SKM-1 treated with dmso at 0.1 percent for 144 hours (cell line): ENCODE measurements around the gene THSD7A.

ENCODE experiments used
- DNase-seq: peaks from one replicate; lab custom pipeline; 2025; ENCODE audit not compliant: unreplicated experiment; lab: John Stamatoyannopoulos, UW

THSD7A gene

DNA sequence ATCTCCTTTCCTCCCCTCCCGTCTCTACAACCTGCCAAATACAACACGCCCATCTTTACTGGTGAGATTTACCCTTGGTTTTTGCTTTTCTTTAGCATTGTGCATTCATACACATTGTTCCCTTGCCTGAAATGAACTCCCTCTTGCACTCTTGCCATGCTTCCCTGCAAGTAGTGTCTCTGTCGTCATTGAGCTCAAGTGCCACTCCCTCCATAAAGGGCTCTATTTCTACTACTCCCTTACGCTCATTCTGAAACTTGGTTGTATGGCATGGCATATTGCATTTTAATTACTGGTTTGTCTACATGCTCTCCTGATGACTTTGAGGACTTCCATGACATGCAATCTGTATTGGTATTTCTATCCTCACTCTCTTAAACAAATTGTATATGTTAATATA, 242.7 kb downstream of the THSD7A start:
- DNase-seq: no peak

DNA sequence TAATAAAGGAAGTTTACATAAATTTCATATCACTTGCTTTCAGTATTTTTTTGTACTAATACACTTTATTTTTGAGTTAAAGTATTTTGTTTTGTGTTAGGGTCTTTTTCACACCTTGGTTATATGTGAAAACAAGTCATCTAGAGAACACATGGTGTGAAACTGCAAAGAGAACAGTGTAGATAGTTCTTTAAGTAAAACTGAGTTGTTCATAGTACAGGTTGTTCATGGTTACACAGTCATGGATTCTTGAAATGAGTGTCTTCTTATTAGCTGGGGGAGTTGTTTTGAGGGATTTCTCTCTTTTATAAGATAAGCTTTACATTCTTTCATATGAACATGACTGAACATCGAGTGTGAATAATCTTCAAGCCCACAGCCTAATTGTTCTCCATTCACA, 244.2 kb downstream of the THSD7A start:
- no peak for DNase-seq

DNA sequence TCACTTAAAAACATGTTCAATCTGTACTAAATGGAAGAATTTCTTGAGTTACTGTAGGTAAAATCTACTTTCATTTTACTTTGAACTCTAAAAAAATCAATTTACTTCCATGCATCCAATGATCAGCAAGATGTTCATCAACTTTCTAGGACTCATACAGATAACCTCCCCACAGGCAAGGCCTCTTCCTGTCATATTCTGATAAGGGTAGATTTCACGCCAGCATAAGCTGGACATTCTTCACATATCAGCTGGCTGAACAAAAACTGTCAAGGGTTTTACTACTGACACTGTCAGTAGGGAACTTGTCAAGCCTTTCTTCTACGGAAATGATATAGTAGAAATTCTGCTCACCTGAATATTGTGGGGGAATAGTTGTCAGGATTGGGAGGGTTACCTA, 244.9 kb downstream of the THSD7A start:
- DNase-seq: no peak

DNA sequence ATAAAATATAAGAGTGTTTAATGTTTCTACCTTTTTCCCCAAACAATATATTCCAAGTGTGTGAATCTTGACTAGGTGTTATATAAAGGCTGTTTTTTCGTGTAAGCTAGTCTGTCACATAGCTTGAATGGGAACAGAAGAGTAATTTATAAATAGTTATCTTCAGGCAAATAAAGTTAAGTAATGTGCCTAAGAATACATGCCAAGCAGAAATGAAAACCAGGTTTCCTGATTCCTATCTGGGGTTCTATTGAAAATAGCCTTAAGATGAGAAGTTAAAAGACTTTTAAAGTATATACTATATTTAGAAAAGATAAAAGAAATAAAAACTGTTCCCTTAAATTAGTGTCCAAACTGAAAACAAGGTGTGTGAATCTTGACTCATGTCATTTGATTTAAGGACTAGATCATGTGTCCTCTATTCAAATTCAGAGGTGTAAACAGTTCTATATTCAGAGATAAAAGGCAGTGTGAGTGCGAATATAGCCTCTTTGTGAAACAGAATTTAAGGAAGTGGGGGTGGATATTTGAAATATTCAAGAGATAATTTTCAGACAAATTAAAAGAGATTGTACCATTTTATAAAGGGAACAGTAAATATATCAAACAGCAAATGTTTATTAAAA, 247.5 kb downstream of the THSD7A start:
- no peak for DNase-seq

DNA sequence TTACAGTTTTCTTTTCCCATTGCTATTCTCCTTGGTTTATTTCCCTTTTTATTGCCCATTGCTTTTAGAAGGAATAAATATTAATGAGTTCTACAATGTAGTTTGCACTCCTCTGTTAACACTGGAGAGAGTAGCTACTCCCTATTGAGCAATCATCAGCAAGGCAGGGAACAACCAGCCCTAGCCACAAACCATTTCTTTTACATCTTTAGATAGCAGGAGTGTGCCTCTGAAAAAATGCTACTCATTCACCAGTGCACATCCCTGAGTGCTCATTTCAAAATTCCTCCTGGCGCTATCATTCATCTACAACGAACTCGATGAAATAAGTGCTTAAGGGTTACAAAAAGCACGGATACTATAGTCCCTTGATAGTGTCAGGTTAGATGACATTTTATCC, 252.9 kb downstream of the THSD7A start:
- DNase-seq: no peak

DNA sequence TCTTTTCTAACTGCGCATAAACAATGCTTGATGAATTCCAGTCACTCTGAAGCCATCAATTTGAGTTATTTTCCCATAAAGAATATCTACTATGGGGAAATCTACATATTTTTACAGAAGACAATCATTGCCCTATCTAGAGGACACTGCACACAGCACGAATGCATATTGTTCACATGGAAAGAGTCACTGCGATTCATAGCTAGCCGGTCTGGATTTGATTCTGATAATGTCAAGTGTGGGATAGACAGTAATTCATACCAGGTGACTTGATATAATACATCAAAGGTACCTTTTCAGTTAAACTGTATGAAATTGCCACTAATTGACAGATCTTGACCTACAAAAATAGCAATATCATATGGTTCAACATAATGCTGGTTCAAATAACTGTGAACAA, 255.7 kb downstream of the THSD7A start:
- no peak for DNase-seq

DNA sequence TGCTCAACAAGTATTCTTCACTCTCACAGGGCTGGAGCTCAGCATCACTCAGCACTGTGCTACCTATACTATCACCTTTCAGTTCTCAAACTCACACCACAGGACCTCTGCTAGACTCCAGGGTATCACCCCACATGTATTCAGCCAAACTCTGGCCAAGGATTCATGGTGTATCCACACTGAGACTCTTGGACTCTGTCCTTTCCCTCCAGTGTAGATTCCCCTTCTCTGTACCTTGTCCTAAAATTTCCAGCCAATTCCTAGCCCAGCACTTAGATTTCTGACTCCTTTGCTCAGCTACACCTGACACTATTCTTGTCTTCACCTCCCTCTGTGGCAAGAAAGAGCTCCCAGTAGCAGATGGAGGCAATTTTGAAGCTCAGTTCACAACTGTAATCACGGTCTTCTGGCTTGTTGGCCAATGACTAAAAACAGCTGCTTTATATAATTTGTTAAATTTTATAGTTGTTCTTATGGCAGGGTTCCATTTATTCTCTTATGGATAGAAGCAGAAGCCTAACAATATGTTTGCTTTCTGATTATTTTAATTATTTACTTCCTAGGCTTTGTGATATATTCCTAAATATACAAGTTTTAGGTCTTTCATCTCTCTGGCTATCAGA, 258.8 kb downstream of the THSD7A start:
- DNase-seq: no peak

DNA sequence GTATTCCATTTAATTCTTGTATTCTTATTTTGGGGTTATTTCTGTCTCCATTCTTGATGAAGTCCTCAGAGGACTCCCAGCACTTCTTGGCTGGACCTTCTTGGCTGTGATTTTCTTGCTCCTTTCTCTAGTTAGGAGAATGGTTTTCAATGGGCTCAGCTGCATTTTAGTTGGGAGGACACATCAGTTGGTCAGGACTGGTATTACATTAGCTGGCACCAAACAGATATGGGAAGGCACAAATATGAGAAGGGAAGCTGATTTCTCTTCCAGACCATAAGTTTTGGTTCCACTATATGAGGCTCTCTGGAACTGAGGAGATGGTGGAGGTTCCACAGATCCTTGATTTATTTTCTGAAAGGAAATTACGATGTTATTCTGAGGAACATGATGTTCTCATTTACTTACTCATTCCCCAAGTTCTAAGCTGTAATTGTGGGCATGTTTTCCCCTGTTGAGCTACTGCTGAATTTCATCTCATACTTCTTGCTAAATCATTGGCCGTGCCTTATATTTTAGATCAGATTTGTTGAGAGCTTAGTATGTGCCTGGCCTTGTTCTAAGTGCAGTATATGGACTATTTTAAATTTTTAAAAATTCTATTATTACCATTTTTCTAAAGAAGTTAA, 261.0 kb downstream of the THSD7A start:
- no peak for DNase-seq

DNA sequence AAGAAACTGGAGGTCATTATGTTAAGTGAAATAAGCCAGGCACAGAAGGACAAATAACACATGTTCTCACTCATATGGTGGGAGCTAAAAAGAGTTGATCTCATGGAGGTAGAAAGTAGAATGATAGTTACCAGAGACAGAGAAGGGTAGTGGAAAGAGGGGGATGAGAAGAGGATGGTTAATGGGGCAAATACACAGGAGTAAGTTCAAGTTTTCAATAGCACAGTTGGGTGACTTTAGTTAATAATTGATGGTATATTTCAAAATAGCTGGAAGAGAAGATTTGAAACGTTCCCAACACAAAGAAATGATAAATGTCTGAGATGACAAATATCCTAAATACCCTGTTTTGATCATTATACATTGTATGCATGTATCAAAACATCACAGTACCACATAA, 261.8 kb downstream of the THSD7A start:
- DNase-seq: no peak

DNA sequence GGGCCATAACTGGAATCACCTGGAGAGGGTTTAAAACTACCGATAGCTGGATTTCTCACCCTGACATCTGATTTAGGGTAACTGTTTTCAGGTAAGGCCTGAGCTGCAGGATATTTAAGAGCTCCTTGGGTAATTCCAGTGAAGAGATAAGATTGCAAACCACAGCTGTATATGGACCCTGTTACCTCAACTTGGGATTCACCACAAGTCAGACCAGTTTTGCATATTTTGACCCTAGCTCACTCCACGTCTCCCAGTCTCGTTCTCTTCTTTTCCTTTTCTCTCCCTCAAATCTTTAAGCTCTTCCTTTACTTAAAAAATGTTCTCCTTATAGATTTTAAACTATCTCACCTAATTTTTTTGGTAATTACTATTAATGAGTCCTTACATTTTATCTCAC, 264.4 kb downstream of the THSD7A start:
- DNase-seq: no peak

DNA sequence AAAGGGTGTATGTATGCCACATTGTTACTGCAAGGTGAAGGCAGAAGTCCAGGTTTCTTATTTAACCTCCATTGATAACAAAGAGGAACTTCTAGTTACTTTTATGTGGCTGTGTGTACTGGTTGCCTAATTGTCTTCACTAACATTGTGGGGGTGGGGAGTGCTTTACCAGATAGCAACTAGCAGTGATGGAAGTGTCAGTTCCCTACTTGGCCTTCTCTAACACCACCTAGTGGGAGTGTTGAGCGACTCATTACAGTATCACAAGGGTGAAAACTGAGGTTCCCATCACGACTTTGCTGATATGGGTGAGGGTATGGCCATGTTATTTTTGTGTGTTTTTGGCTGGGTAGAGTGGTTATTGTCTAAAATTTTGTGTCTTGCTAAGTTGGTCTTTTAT, 274.4 kb downstream of the THSD7A start:
- DNase-seq: peak; percentile 90

DNA sequence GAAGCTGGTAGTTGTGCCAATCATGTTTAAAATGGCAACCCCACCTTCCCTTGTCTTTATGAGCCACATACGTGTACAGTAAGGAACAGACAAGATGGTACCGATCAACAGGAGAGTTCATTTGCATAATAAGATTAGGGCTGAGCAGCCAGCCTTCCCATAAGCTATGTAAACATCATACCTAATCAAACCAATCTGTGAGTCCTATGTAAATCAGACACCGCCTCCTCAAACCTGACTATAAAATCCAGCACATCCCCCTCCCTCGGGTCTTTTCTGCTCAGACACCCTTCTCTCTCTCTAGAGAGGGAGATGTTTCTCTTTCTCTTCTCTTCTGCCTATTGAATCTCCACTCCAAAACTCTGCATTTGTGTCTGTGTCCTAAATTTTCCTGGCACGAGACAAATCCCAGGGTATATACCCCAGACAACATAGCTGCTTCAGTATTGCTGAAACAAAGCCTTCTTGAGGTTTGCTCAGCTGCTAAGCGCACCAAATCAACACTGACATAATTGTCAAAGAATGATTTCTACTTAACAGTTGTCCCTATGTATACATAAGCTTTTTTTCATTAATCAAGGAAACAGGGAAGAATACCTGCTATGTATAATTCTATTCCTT, 279.2 kb downstream of the THSD7A start:
- no peak for DNase-seq

DNA sequence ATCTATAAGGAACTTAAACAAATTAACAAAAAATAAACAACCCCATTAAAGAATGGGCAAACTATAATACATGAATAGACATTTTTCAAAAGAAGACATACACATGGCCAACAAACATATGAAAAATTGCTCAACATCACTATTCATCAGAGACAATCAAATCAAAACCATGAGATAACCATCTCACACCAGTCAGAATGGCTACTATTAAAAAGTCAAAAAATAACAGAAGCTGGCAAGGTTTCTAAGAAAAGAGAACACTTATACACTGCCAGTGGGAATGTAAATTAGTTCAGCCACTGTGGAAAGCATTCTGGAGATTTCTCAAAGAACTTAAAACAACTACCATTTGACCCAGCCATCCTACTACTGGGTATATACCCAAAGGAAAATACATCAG, 280.5 kb downstream of the THSD7A start:
- no peak for DNase-seq

DNA sequence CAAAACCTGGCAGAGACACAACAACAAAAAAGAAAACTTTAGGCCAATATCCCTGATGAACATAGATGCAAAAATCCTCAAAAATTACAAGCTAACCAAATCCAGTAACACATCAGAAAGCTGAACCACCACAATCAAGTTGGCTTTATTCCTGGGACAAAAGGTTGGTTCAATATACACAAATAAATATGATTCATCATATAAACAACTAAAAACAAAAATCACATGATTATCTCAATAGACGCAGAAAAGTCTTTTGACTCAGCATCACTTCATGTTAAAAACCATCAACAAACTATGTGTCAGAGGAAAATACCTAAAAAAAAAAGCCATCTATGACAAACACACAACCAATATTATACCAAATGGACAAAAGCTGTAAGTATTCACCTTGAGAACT, 283.5 kb downstream of the THSD7A start:
- DNase-seq: no peak

DNA sequence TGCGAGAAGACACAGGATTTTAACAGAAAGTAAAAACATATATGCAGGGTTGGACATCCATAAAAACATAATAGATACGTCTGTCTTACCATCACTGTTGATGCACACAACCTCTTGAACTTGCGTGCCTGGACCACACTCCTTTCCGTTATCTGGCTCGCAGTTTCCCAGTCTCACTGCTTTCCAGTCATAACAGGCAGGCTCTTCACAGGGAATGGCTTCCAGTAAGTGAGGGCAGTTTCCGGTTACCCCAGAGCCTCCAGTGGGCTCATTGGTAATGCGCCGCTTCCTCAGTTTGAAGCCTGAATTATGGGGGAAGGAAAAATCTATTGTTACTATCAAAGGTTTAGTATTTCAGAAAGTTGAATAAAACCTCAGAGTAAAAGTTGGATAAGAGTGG, 290.7 kb downstream of the THSD7A start:
- no peak for DNase-seq

DNA sequence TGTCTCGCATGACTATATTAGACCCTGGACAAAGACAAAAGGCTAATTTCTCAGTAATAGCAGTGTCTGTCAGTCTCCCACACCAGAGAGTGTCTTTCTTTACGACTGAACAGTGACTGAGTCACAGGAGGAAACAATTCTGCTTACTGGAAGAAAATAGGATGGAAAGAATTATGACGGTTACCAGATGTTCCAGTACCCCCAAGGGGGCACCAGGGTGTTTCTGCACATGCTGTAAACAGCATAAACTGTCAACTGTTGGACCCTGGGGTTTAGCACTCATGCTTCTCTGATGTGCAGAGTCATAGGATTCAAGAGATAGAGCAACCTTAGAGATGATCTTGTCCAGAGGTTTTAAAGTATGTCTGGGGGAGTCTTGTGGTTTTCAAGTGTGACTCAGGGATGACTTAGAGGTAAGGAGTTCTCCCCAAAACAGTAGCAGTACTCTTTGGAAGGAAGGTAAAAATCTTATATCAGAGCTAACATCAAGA, 291.7 kb downstream of the THSD7A start:
- DNase-seq: no peak

DNA sequence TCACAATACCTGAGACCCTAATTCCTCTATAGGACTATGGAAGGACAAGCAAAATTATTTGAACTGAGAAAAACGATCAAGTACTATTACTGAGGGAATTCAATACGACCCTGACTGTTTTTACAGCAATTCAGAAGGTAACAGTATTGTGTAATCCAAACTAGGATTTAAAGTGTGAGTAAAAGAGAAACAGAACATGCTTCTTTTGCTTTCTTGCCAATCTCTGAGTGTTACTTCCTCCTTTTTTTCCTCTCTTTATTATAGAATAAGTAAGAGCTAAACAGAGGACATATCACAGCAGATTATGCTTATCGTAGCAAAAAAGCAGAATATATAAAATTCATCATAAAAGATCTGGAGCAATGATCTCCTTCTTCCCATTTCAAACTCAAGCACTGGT, 292.1 kb downstream of the THSD7A start:
- DNase-seq: peak; percentile 70

DNA sequence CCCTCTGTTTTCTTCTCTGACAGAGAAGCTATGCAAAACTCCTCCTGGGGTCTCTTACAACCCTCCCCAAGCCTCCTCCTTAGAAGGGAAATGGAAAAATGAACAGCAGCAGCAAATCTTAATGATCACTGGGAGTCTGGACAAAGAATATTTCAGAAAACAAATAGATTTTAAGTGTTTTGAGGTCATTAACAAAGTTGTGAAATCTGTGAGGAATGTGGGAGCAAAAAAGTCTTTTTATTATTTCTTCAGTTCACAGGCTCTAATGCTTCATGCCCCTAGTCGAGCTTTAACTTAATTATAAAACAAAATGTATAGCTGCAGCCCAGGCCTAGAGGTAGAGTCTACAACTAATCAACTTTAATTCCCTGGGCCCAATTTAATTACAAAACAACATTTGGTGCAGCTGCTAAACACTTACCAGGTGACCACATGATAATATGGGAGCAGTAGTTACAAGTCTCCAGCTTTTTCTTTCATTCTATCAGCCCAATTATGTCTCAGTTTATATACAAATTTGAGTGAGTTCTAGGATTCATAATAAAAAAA, 293.2 kb downstream of the THSD7A start:
- no peak for DNase-seq

DNA sequence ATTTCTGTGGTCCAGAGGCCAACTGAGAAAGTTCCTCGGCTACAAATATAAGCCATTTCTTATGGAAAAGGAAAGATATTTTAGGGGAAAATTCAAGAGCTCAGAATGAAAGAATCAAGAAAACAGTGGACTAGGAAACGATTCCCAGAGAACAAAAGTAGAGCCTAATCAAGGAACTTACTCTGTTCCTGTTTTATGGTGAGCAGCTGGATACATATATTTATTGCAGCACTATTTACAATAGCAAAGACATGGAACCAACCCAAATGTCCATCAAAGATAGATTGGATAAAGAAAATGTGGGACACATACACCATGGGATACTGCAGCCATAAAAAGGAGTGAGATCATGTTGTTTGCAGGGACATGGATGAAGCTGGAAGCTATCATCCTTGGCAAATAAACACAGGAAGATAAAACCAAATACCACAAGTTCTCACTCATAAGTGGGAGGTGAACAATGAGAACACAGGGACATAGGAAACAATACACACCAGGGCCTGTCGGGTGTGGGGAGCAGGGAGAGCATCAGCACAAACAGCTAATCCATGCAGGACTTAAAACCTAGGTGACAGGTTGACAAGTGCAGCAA, 298.7 kb downstream of the THSD7A start:
- no peak for DNase-seq

DNA sequence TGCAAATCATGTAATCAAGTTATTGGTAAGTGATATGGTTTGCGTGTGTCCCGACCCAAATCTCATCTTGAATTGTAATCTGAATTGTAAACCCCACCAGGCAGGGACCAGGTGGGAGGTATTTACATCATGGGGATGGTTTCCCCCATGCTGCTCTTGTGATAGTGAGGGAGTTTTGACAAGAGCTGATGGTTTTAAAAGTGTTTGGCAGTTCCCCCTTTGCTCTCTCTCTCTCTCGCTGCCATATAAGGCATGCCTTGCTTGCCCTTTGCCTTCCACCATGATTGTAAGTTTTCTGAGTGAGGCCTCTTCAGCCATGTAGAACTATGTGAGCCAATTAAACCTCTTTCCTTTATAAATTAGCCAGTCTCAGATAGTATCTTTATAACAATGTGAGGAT, 302.6 kb downstream of the THSD7A start:
- no peak for DNase-seq

DNA sequence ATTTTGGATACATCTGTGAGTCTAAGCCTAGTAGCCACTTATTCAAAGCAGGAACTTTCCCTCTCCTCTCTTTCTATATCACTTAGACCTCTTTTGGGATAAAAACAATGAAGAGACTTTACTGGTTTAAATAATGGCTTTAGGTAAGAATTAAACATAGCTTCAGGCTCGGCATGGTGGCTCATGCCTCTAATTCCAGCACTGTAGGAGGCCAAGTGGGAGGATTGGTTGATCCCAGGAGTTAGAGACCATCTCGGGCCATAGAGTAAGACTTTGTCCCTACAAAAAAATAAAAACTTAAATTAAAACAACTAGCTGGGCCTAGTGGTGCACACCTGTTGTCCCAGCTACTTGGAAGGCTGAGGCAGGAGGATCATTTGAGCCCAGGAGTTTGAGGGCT, 304.3 kb downstream of the THSD7A start:
- DNase-seq: no peak
